Measurements from ENCODE around the gene ADAMTS7. TPM values are rescaled to one million over a fixed set of nuclear protein-coding genes. Genes with fewer than 3 reads are reported as not detected.
"Not testable (repeated sequence)": the region's sequence is repeated elsewhere in the genome, so short reads cannot be mapped to it uniquely, and the experiment has no call there.

ADAMTS7 gene
- total and polyA plus RNA-seq, 2 donors (not counting 1 experiment from before 2014, with no cell fraction given), result 7.9 TPM

GRCh38 chr15:78757636-78757905 is 53.7 kb downstream of the ADAMTS7 start:
- no peak overlapping the region for H2AFZ ChIP-seq (ENCODE audit: low read length)
- H3K27ac ChIP-seq (ENCODE audit: insufficient read depth, low read length), result no peak overlapping the region
- no peaks in the 10 kb centered on the region for H4K20me1 ChIP-seq (ENCODE audit: control insufficient read depth, extremely low read depth, insufficient read depth, low read length)
- no peaks in the 10 kb centered on the region for H3K36me3 ChIP-seq (ENCODE audit: control insufficient read depth, insufficient read depth, low read length)
- DNase-seq (ENCODE audit: low read depth in 2 of 2), result no peak
- TF ChIP-seq CTCF (conservative IDR thresholded peaks at IDR 0.05 in 1 of 2, IDR thresholded peaks at IDR 0.05 in 1 of 2; ENCODE audit: low read depth in 1 of 2, low read length in 2 of 2) (no peak), EZH2 (IDR thresholded peaks at IDR 0.05; ENCODE audit: low read length, missing control alignments) (no peak)
- no peak overlapping the region for H3K4me2 ChIP-seq (ENCODE audit: extremely low read depth, insufficient read depth, low read length)
- H3K9me3 ChIP-seq (ENCODE audit: control insufficient read depth, insufficient read depth, low read depth, low read length), result no peaks in the 10 kb centered on the region
- H3K4me1 ChIP-seq (ENCODE audit: control insufficient read depth, extremely low read depth, insufficient read depth, low read length), result peaks cover 10% of the 10 kb centered on the region
- H3K4me3 ChIP-seq (replicated peaks in 1 of 4; ENCODE audit: control extremely low read depth in 1 of 4, insufficient read depth in 1 of 4, low read depth in 3 of 4, low read length in 4 of 4), result no peak overlapping the region
- no peaks in the 10 kb centered on the region for H3K27me3 ChIP-seq (ENCODE audit: control insufficient read depth, insufficient read depth, low read length)
- peak overlapping the region; percentile 7 for H3K9ac ChIP-seq (ENCODE audit: insufficient read depth, low read length)
- no peaks in the 10 kb centered on the region for H3K79me2 ChIP-seq (ENCODE audit: control insufficient read depth, insufficient read depth, low read length)

GRCh38 chr15:78756781-78757635 is 54.3 kb downstream of the ADAMTS7 start:
- not testable (repeated sequence) for H3K4me1 ChIP-seq (ENCODE audit: control insufficient read depth, extremely low read depth, insufficient read depth, low read length); H2AFZ ChIP-seq (ENCODE audit: low read length); H3K4me3 ChIP-seq (replicated peaks in 1 of 4; ENCODE audit: control extremely low read depth in 1 of 4, insufficient read depth in 1 of 4, low read depth in 3 of 4, low read length in 4 of 4); H3K4me2 ChIP-seq (ENCODE audit: extremely low read depth, insufficient read depth, low read length); H3K36me3 ChIP-seq (ENCODE audit: control insufficient read depth, insufficient read depth, low read length); H3K79me2 ChIP-seq (ENCODE audit: control insufficient read depth, insufficient read depth, low read length); H3K9me3 ChIP-seq (ENCODE audit: control insufficient read depth, insufficient read depth, low read depth, low read length); H4K20me1 ChIP-seq (ENCODE audit: control insufficient read depth, extremely low read depth, insufficient read depth, low read length); H3K27me3 ChIP-seq (ENCODE audit: control insufficient read depth, insufficient read depth, low read length)
- DNase-seq (ENCODE audit: low read depth in 2 of 2), result peak; percentile 50 to 69
- H3K27ac ChIP-seq (ENCODE audit: insufficient read depth, low read length), result peak overlapping the region; percentile 28
- peak overlapping the region; percentile 7 for H3K9ac ChIP-seq (ENCODE audit: insufficient read depth, low read length)

- H3K4me1 ChIP-seq (ENCODE audit: control insufficient read depth, extremely low read depth, insufficient read depth, low read length), result not testable (repeated sequence)
These were observed 55.2 kb downstream of the ADAMTS7 start for GRCh38 chr15:78755900-78756591.

GRCh38 chr15:78754637-78755280 is 56.5 kb downstream of the ADAMTS7 start:
- H3K4me2 ChIP-seq (ENCODE audit: extremely low read depth, insufficient read depth, low read length); H3K4me3 ChIP-seq (replicated peaks in 1 of 4; ENCODE audit: control extremely low read depth in 1 of 4, insufficient read depth in 1 of 4, low read depth in 3 of 4, low read length in 4 of 4); H3K36me3 ChIP-seq (ENCODE audit: control insufficient read depth, insufficient read depth, low read length); H3K79me2 ChIP-seq (ENCODE audit: control insufficient read depth, insufficient read depth, low read length); DNase-seq (ENCODE audit: low read depth in 2 of 2); H3K27me3 ChIP-seq (ENCODE audit: control insufficient read depth, insufficient read depth, low read length); H3K27ac ChIP-seq (ENCODE audit: insufficient read depth, low read length); H4K20me1 ChIP-seq (ENCODE audit: control insufficient read depth, extremely low read depth, insufficient read depth, low read length); H3K9me3 ChIP-seq (ENCODE audit: control insufficient read depth, insufficient read depth, low read depth, low read length); H3K9ac ChIP-seq (ENCODE audit: insufficient read depth, low read length); H2AFZ ChIP-seq (ENCODE audit: low read length): not testable (repeated sequence)
- peaks cover 13% of the 10 kb centered on the region for H3K4me1 ChIP-seq (ENCODE audit: control insufficient read depth, extremely low read depth, insufficient read depth, low read length)

More at GRCh38 chr15:78755900-78756591, 55.2 kb downstream of the ADAMTS7 start:
- H3K79me2 ChIP-seq (ENCODE audit: control insufficient read depth, insufficient read depth, low read length); H3K27ac ChIP-seq (ENCODE audit: insufficient read depth, low read length); H4K20me1 ChIP-seq (ENCODE audit: control insufficient read depth, extremely low read depth, insufficient read depth, low read length); H3K9me3 ChIP-seq (ENCODE audit: control insufficient read depth, insufficient read depth, low read depth, low read length); H3K4me2 ChIP-seq (ENCODE audit: extremely low read depth, insufficient read depth, low read length); H3K9ac ChIP-seq (ENCODE audit: insufficient read depth, low read length); H3K36me3 ChIP-seq (ENCODE audit: control insufficient read depth, insufficient read depth, low read length); H2AFZ ChIP-seq (ENCODE audit: low read length); H3K27me3 ChIP-seq (ENCODE audit: control insufficient read depth, insufficient read depth, low read length); H3K4me3 ChIP-seq (replicated peaks in 1 of 4; ENCODE audit: control extremely low read depth in 1 of 4, insufficient read depth in 1 of 4, low read depth in 3 of 4, low read length in 4 of 4): not testable (repeated sequence)
- peak; percentile 13 to 34 for TF ChIP-seq CTCF (conservative IDR thresholded peaks at IDR 0.05 in 1 of 2, IDR thresholded peaks at IDR 0.05 in 1 of 2; ENCODE audit: low read depth in 1 of 2, low read length in 2 of 2)
- peak; percentile 69 to 70 for DNase-seq (ENCODE audit: low read depth in 2 of 2)

GRCh38 chr15:78753751-78754535 is 57.3 kb downstream of the ADAMTS7 start:
- not testable (repeated sequence) for DNase-seq (ENCODE audit: low read depth in 2 of 2)

More at GRCh38 chr15:78753751-78754535, 57.3 kb downstream of the ADAMTS7 start:
- H3K9ac ChIP-seq (ENCODE audit: insufficient read depth, low read length); H3K4me3 ChIP-seq (replicated peaks in 1 of 4; ENCODE audit: control extremely low read depth in 1 of 4, insufficient read depth in 1 of 4, low read depth in 3 of 4, low read length in 4 of 4); H3K27me3 ChIP-seq (ENCODE audit: control insufficient read depth, insufficient read depth, low read length); H3K27ac ChIP-seq (ENCODE audit: insufficient read depth, low read length); H3K79me2 ChIP-seq (ENCODE audit: control insufficient read depth, insufficient read depth, low read length); H4K20me1 ChIP-seq (ENCODE audit: control insufficient read depth, extremely low read depth, insufficient read depth, low read length); H3K4me2 ChIP-seq (ENCODE audit: extremely low read depth, insufficient read depth, low read length); H3K9me3 ChIP-seq (ENCODE audit: control insufficient read depth, insufficient read depth, low read depth, low read length); H2AFZ ChIP-seq (ENCODE audit: low read length); H3K36me3 ChIP-seq (ENCODE audit: control insufficient read depth, insufficient read depth, low read length): not testable (repeated sequence)
- peaks cover 11% of the 10 kb centered on the region for H3K4me1 ChIP-seq (ENCODE audit: control insufficient read depth, extremely low read depth, insufficient read depth, low read length)

All from fibroblast of lung (primary cell).